ENCODE data around the gene THRSP. TPM values are rescaled to one million over a fixed set of nuclear protein-coding genes. Genes with fewer than 3 reads are reported as not detected.

THRSP gene
- total RNA-seq, 1 experiment from 2014 or later, result 0.72 TPM

- no peaks in the 10 kb centered on the region for H3K36me3 ChIP-seq (ENCODE audit: low read depth)
- ChIA-PET POLR2A (ENCODE audit: unreplicated experiment) (no interaction called here), CTCF (no interaction called here)
- no peaks in the 10 kb centered on the region for H3K9me2 ChIP-seq (ENCODE audit: insufficient read depth)
- H3K4me2 ChIP-seq, result no peak overlapping the region
- DNase-seq, result no peak
- no TSS peak for BruUV-seq (replicated peaks)
- H3K4me3 ChIP-seq, result no peak overlapping the region
- H2AFZ ChIP-seq, result no peak overlapping the region
- no peak for TF ChIP-seq CTCF (conservative IDR thresholded peaks at IDR 0.05)
- no peak for TF ChIP-seq EZH2 (IDR thresholded peaks at IDR 0.05; ENCODE audit: low read depth)
- H3F3A ChIP-seq (ENCODE audit: insufficient read depth, low read depth), result peaks cover 32% of the 10 kb centered on the region; the same call in 1 of the 2 replicates
- H3K27ac ChIP-seq, result no peak overlapping the region
- intact Hi-C loops (cut with micrococcal nuclease; ENCODE audit: unreplicated experiment), result no loop called here
- no peaks in the 10 kb centered on the region for H3K9me3 ChIP-seq (ENCODE audit: insufficient read depth, low read depth)
- H3K79me2 ChIP-seq (ENCODE audit: low read depth), result no peaks in the 10 kb centered on the region
- H4K20me1 ChIP-seq (ENCODE audit: insufficient read depth), result no peaks in the 10 kb centered on the region
- no peaks in the 10 kb centered on the region for H3K27me3 ChIP-seq (ENCODE audit: insufficient read depth, low read depth)
- peaks cover 68% of the 10 kb centered on the region for H3K4me1 ChIP-seq (replicated peaks; ENCODE audit: insufficient read depth)
These were observed 29.0 kb upstream of the THRSP start for GRCh38 chr11:78034623-78035022.

DNA sequence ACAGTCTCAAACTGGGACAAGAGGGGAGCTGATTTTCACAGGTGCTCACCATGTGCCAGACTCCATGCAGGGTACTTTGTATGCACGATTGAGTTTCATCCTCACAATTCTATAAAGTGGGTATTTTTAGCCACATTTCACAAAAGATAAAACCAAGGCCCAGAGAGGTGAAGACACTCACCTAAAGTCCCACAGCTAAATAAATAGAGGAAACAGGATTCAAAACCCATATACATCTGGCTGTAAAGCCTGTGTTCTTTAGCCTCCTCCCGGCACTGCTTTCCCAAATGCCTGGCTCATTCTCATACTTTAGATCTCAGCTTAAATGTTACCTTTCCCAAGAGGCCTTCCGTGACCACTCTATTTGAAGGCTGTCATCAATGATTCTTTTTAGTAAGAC is 27.3 kb upstream of the THRSP start:
- Histone ChIP-seq H3K4me3 (no peak overlapping the region), H4K20me1 (ENCODE audit: insufficient read depth) (no peaks in the 10 kb centered on the region), H3K4me2 (peak overlapping the region; percentile 66; the same call in 1 of the 2 replicates), H3K4me1 (replicated peaks; ENCODE audit: insufficient read depth) (peaks cover 70% of the 10 kb centered on the region), H3K79me2 (ENCODE audit: low read depth) (no peaks in the 10 kb centered on the region), H3K36me3 (ENCODE audit: low read depth) (no peaks in the 10 kb centered on the region), H3K9me3 (ENCODE audit: insufficient read depth, low read depth) (no peaks in the 10 kb centered on the region), H3F3A (ENCODE audit: insufficient read depth, low read depth) (peaks cover 38% of the 10 kb centered on the region; the same call in 1 of the 2 replicates), H3K27ac (peak overlapping the region; percentile 45), H2AFZ (no peak overlapping the region), H3K27me3 (ENCODE audit: insufficient read depth, low read depth) (no peaks in the 10 kb centered on the region), H3K9me2 (ENCODE audit: insufficient read depth) (no peaks in the 10 kb centered on the region)
- BruUV-seq (replicated peaks), result no TSS peak
- intact Hi-C loops (cut with micrococcal nuclease; ENCODE audit: unreplicated experiment), result no loop called here
- TF ChIP-seq EZH2 (IDR thresholded peaks at IDR 0.05; ENCODE audit: low read depth) (no peak), CTCF (conservative IDR thresholded peaks at IDR 0.05) (no peak)
- DNase-seq, result no peak
- ChIA-PET POLR2A (ENCODE audit: unreplicated experiment) (no interaction called here), CTCF (interaction anchor here (0.6 kb wide), 1 partner anchor 30 kb away, joined by 4 read pairs; no protein-coding TSS in a partner anchor)

- no peaks in the 10 kb centered on the region for H3K9me3 ChIP-seq (ENCODE audit: insufficient read depth, low read depth)
- H3K4me2 ChIP-seq, result peak overlapping the region; percentile 66
- TF ChIP-seq CTCF (conservative IDR thresholded peaks at IDR 0.05) (no peak), EZH2 (IDR thresholded peaks at IDR 0.05; ENCODE audit: low read depth) (no peak)
- DNase-seq, result peak; percentile 83 to 85
- H4K20me1 ChIP-seq (ENCODE audit: insufficient read depth), result no peaks in the 10 kb centered on the region
- ChIA-PET POLR2A (ENCODE audit: unreplicated experiment) (interaction anchor here (0.5 kb wide), 1 partner anchor 42 kb away, joined by 3 read pairs; no protein-coding TSS in a partner anchor), CTCF (interaction anchor here (1.5 kb wide), 1 partner anchor 37 kb away, joined by 5 read pairs; no protein-coding TSS in a partner anchor)
- H3F3A ChIP-seq (ENCODE audit: insufficient read depth, low read depth), result peaks cover 41% of the 10 kb centered on the region; the same call in 1 of the 2 replicates
- intact Hi-C loops (cut with micrococcal nuclease; ENCODE audit: unreplicated experiment), result no loop called here
- no peaks in the 10 kb centered on the region for H3K36me3 ChIP-seq (ENCODE audit: low read depth)
- H3K79me2 ChIP-seq (ENCODE audit: low read depth), result no peaks in the 10 kb centered on the region
- H3K4me1 ChIP-seq (replicated peaks; ENCODE audit: insufficient read depth), result peaks cover 64% of the 10 kb centered on the region
- H3K4me3 ChIP-seq, result no peak overlapping the region
- H2AFZ ChIP-seq, result peak overlapping the region; percentile 4; the same call in 1 of the 2 replicates
- peak overlapping the region; percentile 45 for H3K27ac ChIP-seq
- BruUV-seq (replicated peaks), result no TSS peak
- no peaks in the 10 kb centered on the region for H3K27me3 ChIP-seq (ENCODE audit: insufficient read depth, low read depth)
- H3K9me2 ChIP-seq (ENCODE audit: insufficient read depth), result no peaks in the 10 kb centered on the region
These were observed 26.6 kb upstream of the THRSP start for GRCh38 chr11:78037056-78037455.

Measured in PC-9 (cell line).